Measurements from ENCODE around the gene SCN2A. TPM values are rescaled to one million over a fixed set of nuclear protein-coding genes. Genes with fewer than 3 reads are reported as not detected.

Gene SCN2A
- total RNA-seq, 2 donors from 2014 or later = 0.05 TPM; not detected in 1

DNA sequence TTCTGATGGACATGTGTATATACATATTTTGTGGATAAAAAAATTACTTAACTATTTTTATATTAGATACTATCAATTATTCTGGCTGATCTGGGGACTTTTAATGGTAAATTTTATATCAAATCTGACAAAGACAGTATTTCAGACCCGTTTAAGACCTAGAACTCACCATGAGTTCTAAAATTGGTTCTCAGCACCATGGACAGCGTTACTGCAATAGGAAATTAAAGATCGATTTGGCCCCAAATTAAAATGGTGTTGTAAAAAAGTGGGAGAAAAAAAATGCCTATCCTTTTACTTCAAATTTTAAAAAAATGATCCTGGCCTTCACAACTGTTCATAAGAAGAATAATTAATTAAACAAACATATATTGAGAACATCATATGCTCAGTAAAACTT is 919 bp upstream of the SCN2A start:
- H3K9ac ChIP-seq (ENCODE audit: low read depth in 2 of 2, low read length in 2 of 2) = no peak overlapping the region
- intact Hi-C loops (cut with DNase I) = no loop called here
- DNase-seq = no peak
- no peaks in the 10 kb centered on the region for H3K4me1 ChIP-seq
- TF ChIP-seq CTCF (IDR thresholded peaks at IDR 0.05) = no peak
- no peaks in the 10 kb centered on the region for H3K36me3 ChIP-seq
- no peak overlapping the region for H3K27ac ChIP-seq
- H3K4me3 ChIP-seq = no peak overlapping the region
- no peaks in the 10 kb centered on the region for H3K27me3 ChIP-seq
- H3K9me3 ChIP-seq = no peaks in the 10 kb centered on the region

GRCh38 chr2:165239856-165240515 is 772 bp downstream of the SCN2A start:
- Histone ChIP-seq H3K36me3 (no peaks in the 10 kb centered on the region), H3K27ac (no peak overlapping the region), H3K9me3 (no peaks in the 10 kb centered on the region), H3K9ac (ENCODE audit: low read depth in 2 of 2, low read length in 2 of 2) (no peak overlapping the region), H3K27me3 (no peaks in the 10 kb centered on the region), H3K4me3 (no peak overlapping the region), H3K4me1 (no peaks in the 10 kb centered on the region)
- no peak for TF ChIP-seq CTCF (IDR thresholded peaks at IDR 0.05)
- no peak for DNase-seq
- intact Hi-C loops (cut with DNase I) = no loop called here

- Histone ChIP-seq H3K27me3 (no peaks in the 10 kb centered on the region), H3K4me1 (no peaks in the 10 kb centered on the region), H3K9me3 (no peaks in the 10 kb centered on the region), H3K36me3 (no peaks in the 10 kb centered on the region), H3K9ac (ENCODE audit: low read depth in 2 of 2, low read length in 2 of 2) (no peak overlapping the region), H3K27ac (no peak overlapping the region), H3K4me3 (no peak overlapping the region)
- no peak for DNase-seq
- intact Hi-C loops (cut with DNase I) = no loop called here
- no peak for TF ChIP-seq CTCF (IDR thresholded peaks at IDR 0.05)
Measured at GRCh38 chr2:165240916-165241315, 1.7 kb downstream of the SCN2A start.

- Histone ChIP-seq H3K27me3 (no peaks in the 10 kb centered on the region), H3K9me3 (no peaks in the 10 kb centered on the region), H3K9ac (ENCODE audit: low read depth in 2 of 2, low read length in 2 of 2) (no peak overlapping the region), H3K27ac (no peak overlapping the region), H3K36me3 (no peaks in the 10 kb centered on the region), H3K4me3 (no peak overlapping the region), H3K4me1 (no peaks in the 10 kb centered on the region)
- intact Hi-C loops (cut with DNase I) = no loop called here
- TF ChIP-seq CTCF (IDR thresholded peaks at IDR 0.05) = no peak
- no peak for DNase-seq
Measured at GRCh38 chr2:165245081-165245793, 6.0 kb downstream of the SCN2A start.

GRCh38 chr2:165248238-165248637 is 9.0 kb downstream of the SCN2A start:
- H3K9me3 ChIP-seq = no peaks in the 10 kb centered on the region

More at GRCh38 chr2:165248238-165248637, 9.0 kb downstream of the SCN2A start:
- no peak for TF ChIP-seq CTCF (IDR thresholded peaks at IDR 0.05)
- Histone ChIP-seq H3K27me3 (no peaks in the 10 kb centered on the region), H3K27ac (no peak overlapping the region), H3K36me3 (no peaks in the 10 kb centered on the region), H3K4me1 (no peaks in the 10 kb centered on the region), H3K9ac (ENCODE audit: low read depth in 2 of 2, low read length in 2 of 2) (no peak overlapping the region), H3K4me3 (no peak overlapping the region)
- intact Hi-C loops (cut with DNase I) = no loop called here
- DNase-seq = no peak

Data from colonic mucosa (tissue), 4 donors.